Thoracic aorta (tissue), 2 donors: Measurements from ENCODE around the gene HEBP2. TPM values are rescaled to one million over a fixed set of nuclear protein-coding genes. Genes with fewer than 3 reads are reported as not detected.
A peak's percentile ranks its signal among the peaks of the same experiment; 100 is the strongest.
"Not testable (repeated sequence)": the region's sequence is repeated elsewhere in the genome, so short reads cannot be mapped to it uniquely, and the experiment has no call there.

Source experiments
- ATAC-seq: fragments of 150-250 bp; one replicate; pipeline ENCODE4 v1.8.0; 2017; ENCODE audit warnings: low read depth; ENCODE audit not compliant: insufficient number of reproducible peaks, low FRiP score
- DNase-seq: peaks from one replicate; pipeline ENCODE4 v3.0.0-alpha.2; 2020; ENCODE audit warnings: low spot score
- H3K27ac ChIP-seq, 2 donors: fragments of 200-600 bp; sonication (generic); 1 replicate in 1 of 2; 2 replicates in 1 of 2; pipeline ENCODE4 v1.5.1; 2016; ENCODE audit warnings: mild to moderate bottlenecking in 2 of 2, moderate library complexity in 2 of 2
- H3K27me3 ChIP-seq: fragments of 200-600 bp; sonication (generic); replicated peaks from 2 replicates; pipeline ENCODE4 v1.6.0; 2016; ENCODE audit warnings: mild to moderate bottlenecking; ENCODE audit not compliant: insufficient read depth
- H3K36me3 ChIP-seq: fragments of 200-600 bp; sonication (generic); one replicate; pipeline ENCODE4 v1.5.1; 2016
- H3K4me1 ChIP-seq, 2 donors: fragments of 200-600 bp; sonication (generic); 1 replicate in 1 of 2; 2 replicates in 1 of 2; pipeline versions ENCODE4 v1.5.1 to v1.6.0; 2016; ENCODE audit warnings: low read depth in 2 of 2, mild to moderate bottlenecking in 1 of 2; ENCODE audit not compliant: control insufficient read depth in 1 of 2
- H3K4me3 ChIP-seq: fragments of 200-600 bp; sonication (generic); 2 replicates; pipeline ENCODE4 v1.5.1; 2016; ENCODE audit warnings: mild to moderate bottlenecking
- H3K9me3 ChIP-seq: fragments of 200-600 bp; sonication (generic); 2 replicates; pipeline ENCODE4 v1.5.1; 2016
- CTCF ChIP-seq: fragments of 200-600 bp; sonication (generic); IDR thresholded peaks from one replicate; pipeline ENCODE4 v1.5.1; 2019; ENCODE audit warnings: antibody characterized with exemption
- total RNA-seq, 2 donors: library from RNA; depleted of rRNA; stranded (reverse); fragments of >200 nt; gene quantifications; one replicate each; pipeline versions ENCODE4 v1.1.0 to v1.2.3, GENCODE V29; 2016

The HEBP2 gene
- total RNA-seq, 2 donors from 2014 or later = 49.0 to 62.4 TPM

- no peaks in the 10 kb centered on the region for H3K9me3 ChIP-seq
- DNase-seq (no peak), ATAC-seq (no peak)
- H3K4me3 ChIP-seq = no peak overlapping the region
- H3K36me3 ChIP-seq = no peaks in the 10 kb centered on the region
- no peaks in the 10 kb centered on the region for H3K27me3 ChIP-seq
- H3K27ac ChIP-seq = no peak overlapping the region
- no peak for TF ChIP-seq CTCF
- no peaks in the 10 kb centered on the region for H3K4me1 ChIP-seq
Measured at GRCh38 chr6:138424004-138424904, 20.2 kb downstream of the HEBP2 start.

DNA sequence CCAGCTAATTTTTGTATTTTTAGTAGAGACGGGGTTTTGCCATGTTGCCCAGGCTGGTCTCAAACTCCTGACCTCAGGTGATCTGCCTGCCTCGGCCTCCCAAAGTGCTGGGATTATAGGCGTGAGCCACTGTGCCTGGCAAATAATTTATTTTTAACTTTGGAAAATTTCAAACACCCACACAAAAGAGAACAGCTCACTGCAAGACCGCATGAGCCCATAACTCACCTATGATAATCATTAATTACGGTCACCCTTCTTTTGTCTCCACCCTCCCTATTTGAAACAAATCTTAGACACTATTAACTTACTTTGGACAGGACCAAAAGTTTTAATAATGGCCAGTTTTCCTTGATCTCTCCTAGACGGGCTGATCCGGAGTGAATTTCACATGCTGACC lies 21.2 kb downstream of the HEBP2 start:
- H3K4me1 ChIP-seq, H3K36me3 ChIP-seq, DNase-seq, H3K27me3 ChIP-seq, H3K27ac ChIP-seq, H3K9me3 ChIP-seq, H3K4me3 ChIP-seq, ATAC-seq: not testable (repeated sequence)

DNA sequence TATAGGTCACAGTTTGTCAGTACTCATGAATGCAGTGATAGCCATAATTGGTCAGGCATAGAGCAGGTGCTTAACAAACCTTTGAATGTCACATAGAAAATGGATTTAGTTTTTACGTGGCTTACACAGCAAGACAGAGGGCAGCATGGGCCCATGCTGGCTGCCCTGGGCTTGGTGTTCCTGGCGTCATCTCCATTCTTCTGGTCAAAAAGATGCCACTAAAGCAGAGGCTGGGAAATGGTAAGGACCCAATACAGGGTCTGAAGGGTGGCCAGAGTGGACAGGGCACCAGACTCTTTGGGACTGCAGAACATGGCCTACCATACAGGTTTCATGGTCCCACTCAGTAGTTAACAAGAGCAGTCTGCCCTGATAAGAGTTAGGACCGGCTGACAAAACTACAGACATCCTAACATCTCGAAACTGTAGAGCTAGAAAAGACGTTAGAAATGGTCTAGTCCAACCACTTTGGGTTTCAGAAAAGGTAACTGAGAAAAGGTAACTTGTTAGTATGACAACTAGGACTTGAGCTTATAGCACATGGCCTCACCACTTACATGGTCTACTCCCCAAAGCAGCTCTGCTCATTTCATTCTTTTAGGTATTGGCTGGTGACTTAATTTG lies 22.6 kb downstream of the HEBP2 start:
- Histone ChIP-seq H3K27ac (no peak overlapping the region), H3K36me3 (no peaks in the 10 kb centered on the region), H3K4me1 (no peaks in the 10 kb centered on the region), H3K4me3 (no peak overlapping the region), H3K27me3 (no peaks in the 10 kb centered on the region), H3K9me3 (no peaks in the 10 kb centered on the region)
- TF ChIP-seq CTCF = no peak
- ATAC-seq (no peak), DNase-seq (no peak)

- TF ChIP-seq CTCF = no peak
- ATAC-seq (no peak), DNase-seq (no peak)
- Histone ChIP-seq H3K36me3 (no peaks in the 10 kb centered on the region), H3K27ac (no peak overlapping the region), H3K4me3 (no peak overlapping the region), H3K9me3 (no peaks in the 10 kb centered on the region), H3K27me3 (no peaks in the 10 kb centered on the region), H3K4me1 (no peaks in the 10 kb centered on the region)
Measured at GRCh38 chr6:138427701-138428100, 23.7 kb downstream of the HEBP2 start.

GRCh38 chr6:138428944-138429598 lies 25.0 kb downstream of the HEBP2 start:
- DNase-seq (no peak), ATAC-seq (no peak)
- TF ChIP-seq CTCF = peak; percentile 52
- H3K27ac ChIP-seq = no peak overlapping the region
- H3K27me3 ChIP-seq = no peaks in the 10 kb centered on the region
- no peaks in the 10 kb centered on the region for H3K4me1 ChIP-seq
- H3K9me3 ChIP-seq = no peaks in the 10 kb centered on the region
- H3K4me3 ChIP-seq = no peak overlapping the region
- no peaks in the 10 kb centered on the region for H3K36me3 ChIP-seq
